Stimulated activated CD4-positive, alpha-beta T cell treated with anti-CD3 and anti-CD28 coated beads, Interleukin-1b, Interleukin-23, amount 100 ng/mL, for 24 hours (primary cell): ENCODE results near the gene GTF3C5.

Experiments
- DNase-seq, 4 experiments: peaks; one replicate each; pipeline ENCODE4 v3.0.0-alpha.2; 2020; ENCODE audit warnings: low read depth in 4 of 4, low spot score in 1 of 4

GTF3C5 gene

GRCh38 chr9:133106511-133107244 is 75.9 kb downstream of the GTF3C5 start:
- DNase-seq = no peak

- no peak for DNase-seq
These were observed 76.5 kb downstream of the GTF3C5 start for GRCh38 chr9:133107245-133107722.
